MM.1S (cell line): ENCODE results near the gene APEH.
"Not testable (repeated sequence)": the region's sequence is repeated elsewhere in the genome, so short reads cannot be mapped to it uniquely, and the experiment has no call there.

Experiments used
- EZH2 ChIP-seq: fragments of 300-600 bp; sonication (generic); optimal IDR thresholded peaks from 2 replicates; pipeline ENCODE3; 2017; ENCODE audit warnings: low read depth, mild to moderate bottlenecking, antibody characterized with exemption, low read length, mixed read lengths
- TF ChIP-seq, protein P1 (sequence below): fragments of 300-600 bp; sonication (generic); IDR thresholded peaks from 2 replicates; pipeline ENCODE4 v1.5.1; 2016; ENCODE audit warnings: antibody characterized with exemption, low read length, mixed read lengths

DNA sequence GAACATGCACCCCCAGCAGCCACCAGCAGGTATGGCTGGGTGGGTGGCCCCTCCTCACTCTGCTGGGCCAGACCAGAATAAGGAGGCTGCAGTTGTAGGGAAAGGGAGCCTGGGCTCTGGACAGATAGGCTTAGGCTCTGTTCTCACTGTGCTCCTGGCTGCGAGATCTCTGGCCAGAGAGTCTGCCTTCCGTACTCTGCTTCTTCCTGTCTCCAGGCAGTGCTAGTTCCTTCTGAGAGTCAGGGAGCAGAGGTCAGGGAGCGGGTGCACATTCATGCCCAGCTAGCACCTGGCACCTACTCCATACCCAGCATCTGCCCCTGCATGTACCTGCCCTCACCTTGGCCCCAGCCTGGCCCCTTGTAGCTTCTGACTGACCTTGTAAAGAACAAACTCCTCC is 17.3 kb downstream of the APEH start:
- TF ChIP-seq, protein P1, sequence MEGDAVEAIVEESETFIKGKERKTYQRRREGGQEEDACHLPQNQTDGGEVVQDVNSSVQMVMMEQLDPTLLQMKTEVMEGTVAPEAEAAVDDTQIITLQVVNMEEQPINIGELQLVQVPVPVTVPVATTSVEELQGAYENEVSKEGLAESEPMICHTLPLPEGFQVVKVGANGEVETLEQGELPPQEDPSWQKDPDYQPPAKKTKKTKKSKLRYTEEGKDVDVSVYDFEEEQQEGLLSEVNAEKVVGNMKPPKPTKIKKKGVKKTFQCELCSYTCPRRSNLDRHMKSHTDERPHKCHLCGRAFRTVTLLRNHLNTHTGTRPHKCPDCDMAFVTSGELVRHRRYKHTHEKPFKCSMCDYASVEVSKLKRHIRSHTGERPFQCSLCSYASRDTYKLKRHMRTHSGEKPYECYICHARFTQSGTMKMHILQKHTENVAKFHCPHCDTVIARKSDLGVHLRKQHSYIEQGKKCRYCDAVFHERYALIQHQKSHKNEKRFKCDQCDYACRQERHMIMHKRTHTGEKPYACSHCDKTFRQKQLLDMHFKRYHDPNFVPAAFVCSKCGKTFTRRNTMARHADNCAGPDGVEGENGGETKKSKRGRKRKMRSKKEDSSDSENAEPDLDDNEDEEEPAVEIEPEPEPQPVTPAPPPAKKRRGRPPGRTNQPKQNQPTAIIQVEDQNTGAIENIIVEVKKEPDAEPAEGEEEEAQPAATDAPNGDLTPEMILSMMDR = not testable (repeated sequence)
- TF ChIP-seq EZH2 = not testable (repeated sequence)
